Kidney epithelial cell (primary cell): ENCODE results near the gene PCBP3. TPM values are rescaled to one million over a fixed set of nuclear protein-coding genes. Genes with fewer than 3 reads are reported as not detected.

ENCODE experiments used
- DNase-seq: peaks from one replicate; pipeline ENCODE4 v3.0.0-alpha.2; 2010; ENCODE audit warnings: low read depth
- H3K27me3 ChIP-seq: 2 replicates; pipeline ENCODE4 v1.6.0; 2011; ENCODE audit warnings: low read length; ENCODE audit not compliant: control insufficient read depth, insufficient read depth
- H3K36me3 ChIP-seq: 2 replicates; pipeline ENCODE4 v1.5.1; 2011; ENCODE audit warnings: low read length; ENCODE audit not compliant: control insufficient read depth, insufficient read depth
- H3K4me3 ChIP-seq: 2 replicates; pipeline ENCODE4 v1.5.1; 2011; ENCODE audit warnings: low read depth, mild to moderate bottlenecking, control low read depth, low read length
- total RNA-seq: library from RNA; depleted of rRNA; stranded (reverse); fragments of >200 nt; gene quantifications from 2 replicates; pipeline ENCODE4 v1.2.3, GENCODE V29; 2015
- TF ChIP-seq, protein P1 (sequence below): IDR thresholded peaks from 2 replicates; pipeline ENCODE4 v1.5.1; 2011; ENCODE audit warnings: mild to moderate bottlenecking, moderate library complexity, low read length, control low read depth, inconsistent platforms; ENCODE audit not compliant: insufficient read depth, poor library complexity, severe bottlenecking

PCBP3 gene
- total RNA-seq, 1 donor from 2014 or later = 1.3 TPM

DNA sequence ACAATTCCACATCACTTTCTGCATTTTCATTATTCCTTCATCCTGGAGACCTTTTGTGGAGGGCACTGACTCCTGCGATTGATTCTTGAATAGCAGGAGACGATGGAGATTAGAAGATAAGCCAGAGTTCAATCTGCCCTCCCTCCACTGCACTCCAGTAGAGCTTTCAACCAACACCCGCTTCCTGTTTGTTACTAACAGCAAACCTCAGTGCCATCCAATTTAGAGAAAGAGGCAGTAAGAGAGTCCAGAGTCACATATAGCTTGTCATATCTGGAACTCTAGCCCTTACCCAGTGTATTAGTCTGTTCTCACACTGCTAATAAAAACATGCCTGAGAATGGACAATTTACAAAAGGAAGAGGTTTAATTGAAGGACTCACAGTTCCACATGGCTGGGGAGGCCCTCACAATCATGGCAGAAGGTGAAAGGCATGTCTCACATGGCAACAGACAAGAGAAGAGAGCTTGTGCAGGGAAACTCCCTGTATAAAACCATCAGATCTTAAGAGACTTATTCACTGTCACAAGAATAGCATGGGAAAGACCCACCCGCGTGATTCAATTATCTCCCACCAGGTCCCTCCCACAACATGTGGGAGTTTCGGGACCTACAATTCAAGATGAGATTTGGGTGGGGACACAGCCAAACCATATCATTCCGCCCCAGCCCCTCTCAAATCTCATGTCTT lies 55.9 kb downstream of the PCBP3 start:
- Histone ChIP-seq H3K36me3 (no peaks in the 10 kb centered on the region), H3K27me3 (no peaks in the 10 kb centered on the region), H3K4me3 (no peak overlapping the region)
- TF ChIP-seq, protein P1, sequence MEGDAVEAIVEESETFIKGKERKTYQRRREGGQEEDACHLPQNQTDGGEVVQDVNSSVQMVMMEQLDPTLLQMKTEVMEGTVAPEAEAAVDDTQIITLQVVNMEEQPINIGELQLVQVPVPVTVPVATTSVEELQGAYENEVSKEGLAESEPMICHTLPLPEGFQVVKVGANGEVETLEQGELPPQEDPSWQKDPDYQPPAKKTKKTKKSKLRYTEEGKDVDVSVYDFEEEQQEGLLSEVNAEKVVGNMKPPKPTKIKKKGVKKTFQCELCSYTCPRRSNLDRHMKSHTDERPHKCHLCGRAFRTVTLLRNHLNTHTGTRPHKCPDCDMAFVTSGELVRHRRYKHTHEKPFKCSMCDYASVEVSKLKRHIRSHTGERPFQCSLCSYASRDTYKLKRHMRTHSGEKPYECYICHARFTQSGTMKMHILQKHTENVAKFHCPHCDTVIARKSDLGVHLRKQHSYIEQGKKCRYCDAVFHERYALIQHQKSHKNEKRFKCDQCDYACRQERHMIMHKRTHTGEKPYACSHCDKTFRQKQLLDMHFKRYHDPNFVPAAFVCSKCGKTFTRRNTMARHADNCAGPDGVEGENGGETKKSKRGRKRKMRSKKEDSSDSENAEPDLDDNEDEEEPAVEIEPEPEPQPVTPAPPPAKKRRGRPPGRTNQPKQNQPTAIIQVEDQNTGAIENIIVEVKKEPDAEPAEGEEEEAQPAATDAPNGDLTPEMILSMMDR = no peak
- no peak for DNase-seq

DNA sequence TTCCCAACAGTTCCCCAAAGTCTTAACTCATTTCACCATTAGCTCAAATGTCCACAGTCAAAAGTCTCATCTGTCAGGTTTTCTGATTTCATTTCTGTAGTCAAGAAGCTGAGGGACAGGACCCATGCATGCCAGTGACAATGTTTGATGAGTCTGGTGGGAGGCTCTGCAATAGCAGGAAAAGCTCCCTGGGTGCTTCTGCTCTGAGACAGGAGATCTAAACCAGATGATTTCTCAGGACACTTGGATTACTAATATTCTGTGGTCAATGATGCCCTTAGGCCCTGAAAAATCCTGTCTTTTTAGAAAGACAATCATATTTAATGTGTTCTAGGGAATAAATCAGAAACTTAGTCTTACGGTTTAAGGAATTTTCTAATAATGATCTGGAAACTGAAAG lies 56.4 kb downstream of the PCBP3 start:
- Histone ChIP-seq H3K27me3 (no peaks in the 10 kb centered on the region), H3K4me3 (no peak overlapping the region), H3K36me3 (no peaks in the 10 kb centered on the region)
- DNase-seq = no peak
- TF ChIP-seq, protein P1 = no peak

DNA sequence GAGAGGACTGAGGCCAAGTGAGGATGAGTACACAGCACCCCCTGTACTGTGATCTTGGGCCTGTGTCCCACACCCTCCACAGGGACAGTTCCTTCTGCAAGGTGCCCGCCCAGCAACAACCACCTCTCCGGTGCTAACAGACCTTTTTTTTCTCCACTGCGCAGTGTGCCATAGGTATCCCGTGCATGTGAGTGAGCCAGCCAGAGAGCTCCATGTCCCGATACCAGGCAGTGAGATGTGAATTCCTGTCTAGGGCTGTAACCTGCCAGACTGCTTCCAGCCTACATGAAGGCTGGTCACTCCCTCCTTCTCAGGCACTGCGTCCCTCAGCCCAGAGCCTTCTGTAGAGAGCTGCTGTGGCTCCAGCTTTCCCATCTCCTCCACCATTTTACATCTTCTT lies 56.9 kb downstream of the PCBP3 start:
- no peaks in the 10 kb centered on the region for H3K27me3 ChIP-seq
- no peak overlapping the region for H3K4me3 ChIP-seq
- DNase-seq = no peak
- H3K36me3 ChIP-seq = no peaks in the 10 kb centered on the region
- TF ChIP-seq, protein P1 = no peak

DNA sequence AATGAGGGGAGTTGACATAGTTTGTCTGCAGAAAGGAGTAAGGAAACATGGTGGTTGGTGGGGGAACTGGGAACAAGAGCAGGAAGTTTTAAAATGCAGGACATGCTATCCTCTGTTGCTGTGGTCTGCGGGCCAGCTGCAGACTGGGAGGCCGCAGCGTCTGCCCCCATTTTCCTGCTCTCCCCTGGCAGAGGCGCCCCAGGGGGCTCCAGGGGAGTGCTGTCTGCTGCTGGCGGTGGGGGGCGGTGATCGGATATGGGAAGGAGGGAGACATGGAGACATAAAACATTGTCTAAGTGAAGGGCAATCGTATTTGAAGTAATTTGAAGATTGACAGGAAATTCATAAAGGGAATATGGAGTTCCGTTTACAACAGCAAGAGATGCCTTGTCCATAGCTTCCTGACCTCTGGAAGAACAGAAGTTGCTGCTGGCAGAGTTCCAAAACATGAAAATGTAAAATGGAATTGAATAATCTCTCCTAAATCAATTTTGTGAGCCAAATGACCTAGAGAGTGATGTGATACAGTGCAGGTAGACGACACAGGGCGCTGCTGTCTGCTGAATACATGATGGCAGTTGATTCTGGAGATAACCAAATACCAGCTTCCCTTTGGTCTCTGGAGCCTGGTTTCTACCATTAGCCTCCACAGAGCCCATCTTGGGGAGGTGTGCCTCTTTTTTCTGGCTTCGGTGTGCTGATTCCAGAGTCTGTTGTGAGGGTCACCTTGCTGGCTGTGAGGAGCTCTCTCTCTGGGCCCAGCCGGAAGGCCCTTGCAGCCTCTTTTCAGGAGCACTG lies 61.0 kb downstream of the PCBP3 start:
- no peak overlapping the region for H3K4me3 ChIP-seq
- DNase-seq = no peak
- peaks cover 5% of the 10 kb centered on the region for H3K27me3 ChIP-seq
- TF ChIP-seq, protein P1 = no peak
- no peaks in the 10 kb centered on the region for H3K36me3 ChIP-seq

DNA sequence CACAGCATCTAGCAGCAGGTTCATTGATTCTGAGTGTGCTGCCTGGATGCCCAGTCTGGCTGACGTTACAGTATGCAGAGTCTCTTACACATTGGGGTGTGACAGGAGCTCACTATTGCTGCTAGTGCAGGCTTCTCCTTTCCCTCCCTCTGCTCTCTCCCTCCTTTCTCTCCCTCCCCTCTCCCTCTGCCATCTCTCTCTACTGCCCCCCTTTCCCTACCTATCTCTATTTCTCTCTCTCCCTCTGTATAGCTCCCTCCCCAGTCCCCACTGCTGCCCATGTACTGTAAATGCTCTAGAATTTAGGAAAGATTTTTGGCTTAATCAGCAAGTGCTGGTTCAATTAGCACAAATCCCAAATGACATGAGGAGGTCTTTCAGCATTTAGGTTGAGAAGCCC lies 62.8 kb downstream of the PCBP3 start:
- Histone ChIP-seq H3K36me3 (no peaks in the 10 kb centered on the region), H3K4me3 (no peak overlapping the region), H3K27me3 (peaks cover 5% of the 10 kb centered on the region)
- TF ChIP-seq, protein P1 = no peak
- no peak for DNase-seq
